Cardiac muscle cell (in vitro differentiated cells and primary cell): ENCODE measurements around the gene SAMD13. TPM values are rescaled to one million over a fixed set of nuclear protein-coding genes. Genes with fewer than 3 reads are reported as not detected.
A peak's percentile ranks its signal among the peaks of the same experiment; 100 is the strongest.

ENCODE experiments used
- DNase-seq, 2 donors: peaks; one replicate each; pipeline versions ENCODE4 v3.0.0 to v3.0.0-alpha.2; 2010 to 2017; ENCODE audit warnings: low read depth in 1 of 2, low spot score in 1 of 2
- H3K27ac ChIP-seq: fragments of 200-600 bp; sonication (generic); 2 replicates; pipeline ENCODE4 v1.5.1; 2016
- H3K27me3 ChIP-seq: fragments of 200-600 bp; sonication (generic); 2 replicates; pipeline ENCODE4 v1.6.0; 2016; ENCODE audit warnings: control low read depth
- H3K36me3 ChIP-seq: fragments of 200-600 bp; sonication (generic); 2 replicates; pipeline ENCODE4 v1.5.1; 2016; ENCODE audit warnings: control low read depth
- H3K4me1 ChIP-seq: fragments of 200-600 bp; sonication (generic); 2 replicates; pipeline ENCODE4 v1.8.1; 2017; ENCODE audit warnings: low read depth, mild to moderate bottlenecking, mixed run types
- H3K4me3 ChIP-seq: fragments of 200-600 bp; sonication (generic); 2 replicates; pipeline ENCODE4 v1.5.1; 2016; ENCODE audit warnings: mild to moderate bottlenecking
- H3K9me3 ChIP-seq: fragments of 200-600 bp; sonication (generic); 2 replicates; pipeline ENCODE4 v1.5.1; 2017; ENCODE audit warnings: low read depth, mild to moderate bottlenecking, control low read depth
- CTCF ChIP-seq: IDR thresholded peaks from 2 replicates; pipeline ENCODE4 v1.5.1; 2012; ENCODE audit warnings: low read depth, mild to moderate bottlenecking, low read length
- polyA plus RNA-seq: library from polyadenylated mRNA; unstranded; fragments of >200 nt; fragmentation: Nextera tagmentation; extraction: Ambion mirVana; gene quantifications from 2 replicates; pipeline ENCODE4 v1.2.1, GENCODE V29; 2016
- total RNA-seq: library from RNA; depleted of rRNA; stranded (reverse); fragments of >200 nt; gene quantifications from 2 replicates; pipeline ENCODE4 v1.2.3, GENCODE V29; 2016

The SAMD13 gene
- total and polyA plus RNA-seq, 2 experiments from 2014 or later = 2.5 to 4.9 TPM

DNA sequence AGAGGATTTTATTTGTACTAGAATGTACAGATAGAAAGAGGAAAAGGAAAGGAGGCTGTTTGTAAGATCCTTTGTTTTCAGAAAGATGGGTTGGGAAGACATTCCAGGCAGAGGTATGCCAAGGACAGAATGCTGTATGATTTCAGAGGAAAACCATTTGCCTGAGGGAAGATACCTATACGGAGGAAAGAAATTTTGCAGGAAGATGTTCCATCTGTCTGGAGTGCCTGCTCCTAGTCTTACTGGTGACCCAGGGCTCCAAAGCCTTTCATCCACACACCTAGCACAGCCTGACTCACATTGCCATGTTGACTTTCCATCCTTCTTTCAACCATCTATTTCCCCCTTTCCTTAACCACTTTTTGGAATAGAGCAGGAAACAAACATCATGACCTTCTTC is 18.2 kb downstream of the SAMD13 start:
- no peak for TF ChIP-seq CTCF
- H3K4me1 ChIP-seq = no peaks in the 10 kb centered on the region

DNA sequence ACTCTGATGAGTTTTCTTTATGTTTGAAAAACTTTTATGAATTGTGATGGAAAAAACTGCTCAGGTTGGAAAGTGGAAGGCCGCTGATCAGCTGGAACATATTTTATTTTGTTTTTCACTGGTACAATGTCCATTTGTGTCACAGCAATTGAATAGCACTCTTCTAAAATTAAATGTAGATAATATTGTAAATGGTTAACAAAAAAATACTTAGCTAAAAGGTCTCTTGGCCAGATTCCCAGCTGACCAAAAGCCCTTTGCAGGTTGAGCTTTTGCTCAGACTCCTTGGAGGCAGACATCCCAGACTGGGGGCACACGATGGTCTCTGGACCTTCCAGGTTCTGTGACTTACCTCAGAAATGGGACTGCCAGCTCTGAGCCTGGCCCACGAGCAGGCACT is 26.3 kb downstream of the SAMD13 start:
- H3K4me3 ChIP-seq = no peak overlapping the region
- no peaks in the 10 kb centered on the region for H3K27me3 ChIP-seq
- no peak for TF ChIP-seq CTCF
- no peak for DNase-seq
- H3K4me1 ChIP-seq = no peaks in the 10 kb centered on the region
- H3K9me3 ChIP-seq = no peaks in the 10 kb centered on the region
- no peaks in the 10 kb centered on the region for H3K36me3 ChIP-seq
- no peak overlapping the region for H3K27ac ChIP-seq

More for the DNA sequence above, 18.2 kb downstream of the SAMD13 start:
- no peak overlapping the region for H3K4me3 ChIP-seq
- H3K27me3 ChIP-seq = no peaks in the 10 kb centered on the region
- no peak overlapping the region for H3K27ac ChIP-seq
- no peaks in the 10 kb centered on the region for H3K36me3 ChIP-seq
- no peak for DNase-seq
- no peaks in the 10 kb centered on the region for H3K9me3 ChIP-seq

DNA sequence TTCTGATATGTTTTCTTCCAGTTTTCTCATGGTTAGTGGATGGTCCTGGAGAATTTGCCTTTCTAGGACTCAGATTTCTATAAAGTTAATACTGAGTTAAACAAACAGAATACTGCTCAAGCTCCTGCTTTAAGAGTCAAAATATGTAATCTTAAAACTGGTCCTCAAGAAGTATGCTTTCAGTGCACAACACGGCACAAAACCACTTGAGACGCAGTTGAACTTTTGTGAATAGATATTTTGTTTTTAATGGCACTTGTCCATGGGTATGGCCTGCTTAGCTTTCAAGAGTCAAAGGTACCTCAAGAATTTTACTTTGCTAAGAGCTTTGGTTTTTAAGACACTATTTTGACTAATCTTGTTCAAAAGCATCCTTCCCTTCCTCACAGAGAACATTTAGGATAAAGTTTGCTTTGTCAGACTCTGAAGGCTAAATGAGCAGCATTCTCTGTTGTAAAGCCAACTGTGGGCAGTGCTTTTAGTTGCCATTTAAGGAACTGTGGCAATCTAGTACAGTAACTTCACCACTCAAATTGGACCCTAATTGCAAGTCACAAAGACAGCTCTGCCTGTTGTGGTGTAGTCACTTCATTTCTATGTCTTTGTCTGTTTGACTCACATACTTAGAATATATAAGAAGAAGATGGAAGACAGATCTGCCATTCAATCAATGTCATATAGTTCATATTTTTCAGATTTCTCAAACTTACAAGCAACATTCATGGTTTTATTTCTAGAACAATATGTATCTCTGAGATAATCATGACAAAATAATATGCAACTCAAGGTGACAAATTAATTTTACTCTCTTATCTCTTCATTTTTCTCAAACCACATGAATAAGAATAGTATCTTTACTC is 28.8 kb downstream of the SAMD13 start:
- no peaks in the 10 kb centered on the region for H3K36me3 ChIP-seq
- H3K27ac ChIP-seq = no peak overlapping the region
- TF ChIP-seq CTCF = no peak
- H3K4me1 ChIP-seq = no peaks in the 10 kb centered on the region
- H3K4me3 ChIP-seq = no peak overlapping the region
- DNase-seq = no peak
- no peaks in the 10 kb centered on the region for H3K9me3 ChIP-seq
- no peaks in the 10 kb centered on the region for H3K27me3 ChIP-seq

GRCh38 chr1:84339503-84339902 is 38.0 kb downstream of the SAMD13 start:
- no peak overlapping the region for H3K27ac ChIP-seq
- no peak for TF ChIP-seq CTCF
- no peaks in the 10 kb centered on the region for H3K4me1 ChIP-seq
- H3K9me3 ChIP-seq = no peaks in the 10 kb centered on the region
- no peaks in the 10 kb centered on the region for H3K27me3 ChIP-seq
- H3K4me3 ChIP-seq = no peak overlapping the region
- DNase-seq = peak in 1 of 2 donors; percentile 55
- no peaks in the 10 kb centered on the region for H3K36me3 ChIP-seq

GRCh38 chr1:84344286-84344685 is 42.8 kb downstream of the SAMD13 start:
- no peak for DNase-seq
- Histone ChIP-seq H3K4me1 (no peaks in the 10 kb centered on the region), H3K27ac (no peak overlapping the region), H3K4me3 (no peak overlapping the region), H3K36me3 (no peaks in the 10 kb centered on the region), H3K27me3 (no peaks in the 10 kb centered on the region), H3K9me3 (no peaks in the 10 kb centered on the region)
- no peak for TF ChIP-seq CTCF
